ENCODE data around the gene C1orf116.

DNA sequence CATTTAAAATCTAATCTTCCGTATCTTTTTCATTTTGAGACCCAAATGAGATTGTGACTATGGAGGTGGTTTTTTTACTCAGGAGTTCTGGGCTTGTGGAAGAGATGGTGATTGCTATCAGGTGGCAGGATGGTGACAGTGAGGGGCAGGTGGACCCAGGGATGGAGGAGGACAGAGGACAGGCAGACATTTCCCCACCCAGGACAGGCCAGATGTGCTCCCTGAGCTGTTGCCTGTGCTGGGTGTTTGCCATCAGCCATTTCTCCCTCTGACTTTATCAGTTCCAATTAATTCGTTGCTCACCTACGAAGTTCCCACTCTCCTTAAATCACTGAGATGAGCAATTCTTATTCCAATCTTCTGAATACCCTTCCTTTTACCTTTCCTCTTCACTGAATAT lies 26.5 kb downstream of the C1orf116 start:
- TF ChIP-seq POLR2A (IDR thresholded peaks at IDR 0.05) (no peak), POLR2AphosphoS5 (IDR thresholded peaks at IDR 0.05) (no peak)
- TF ChIP-seq, protein P1, sequence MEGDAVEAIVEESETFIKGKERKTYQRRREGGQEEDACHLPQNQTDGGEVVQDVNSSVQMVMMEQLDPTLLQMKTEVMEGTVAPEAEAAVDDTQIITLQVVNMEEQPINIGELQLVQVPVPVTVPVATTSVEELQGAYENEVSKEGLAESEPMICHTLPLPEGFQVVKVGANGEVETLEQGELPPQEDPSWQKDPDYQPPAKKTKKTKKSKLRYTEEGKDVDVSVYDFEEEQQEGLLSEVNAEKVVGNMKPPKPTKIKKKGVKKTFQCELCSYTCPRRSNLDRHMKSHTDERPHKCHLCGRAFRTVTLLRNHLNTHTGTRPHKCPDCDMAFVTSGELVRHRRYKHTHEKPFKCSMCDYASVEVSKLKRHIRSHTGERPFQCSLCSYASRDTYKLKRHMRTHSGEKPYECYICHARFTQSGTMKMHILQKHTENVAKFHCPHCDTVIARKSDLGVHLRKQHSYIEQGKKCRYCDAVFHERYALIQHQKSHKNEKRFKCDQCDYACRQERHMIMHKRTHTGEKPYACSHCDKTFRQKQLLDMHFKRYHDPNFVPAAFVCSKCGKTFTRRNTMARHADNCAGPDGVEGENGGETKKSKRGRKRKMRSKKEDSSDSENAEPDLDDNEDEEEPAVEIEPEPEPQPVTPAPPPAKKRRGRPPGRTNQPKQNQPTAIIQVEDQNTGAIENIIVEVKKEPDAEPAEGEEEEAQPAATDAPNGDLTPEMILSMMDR (IDR thresholded peaks at IDR 0.05 in 8 of 11, conservative IDR thresholded peaks at IDR 0.05 in 3 of 11) = no peak

Data from spleen (tissue), 7 donors.